Activated CD8-positive, alpha-beta T cell treated with anti-CD3 and anti-CD28 coated beads for 36 hours (primary cell): ENCODE results near the gene S100PBP. TPM values are rescaled to one million over a fixed set of nuclear protein-coding genes. Genes with fewer than 3 reads are reported as not detected.

Experiments used
- ATAC-seq: fragments of 200-7000 bp; cut with Tn5 transposase; one replicate; pipeline ENCODE4 v1.10.0; 2021; ENCODE audit warnings: mild to moderate bottlenecking, moderate library complexity
- CTCF ChIA-PET: fragments of 350-600 bp; sonication (Branson Sonifier 250); formaldehyde crosslinking; loops from one replicate; lab custom pipeline; 2021; ENCODE audit warnings: antibody characterized with exemption; lab: Charles Lee
- POLR2A ChIA-PET: fragments of 350-600 bp; sonication (Branson Sonifier 250); formaldehyde crosslinking; loops from one replicate; lab custom pipeline; 2021; ENCODE audit warnings: antibody characterized with exemption; lab: Charles Lee
- DNase-seq: peaks from one replicate; pipeline ENCODE4 v3.0.0-alpha.2; 2020
- H3K27ac Mint-ChIP-seq: one replicate; pipeline ENCODE4 v1.8.0; 2021; ENCODE audit warnings: mild to moderate bottlenecking, mixed read lengths
- H3K27me3 Mint-ChIP-seq: one replicate; pipeline ENCODE4 v1.8.0; 2021; ENCODE audit warnings: mixed read lengths
- H3K36me3 Mint-ChIP-seq: one replicate; pipeline ENCODE4 v1.8.0; 2021; ENCODE audit warnings: low read depth, mixed read lengths
- H3K4me1 Mint-ChIP-seq: one replicate; pipeline ENCODE4 v1.8.0; 2021; ENCODE audit warnings: low read depth, mixed read lengths
- H3K4me3 Mint-ChIP-seq: one replicate; pipeline ENCODE4 v1.8.0; 2021; ENCODE audit warnings: mild to moderate bottlenecking, moderate library complexity, mixed read lengths
- H3K9me3 Mint-ChIP-seq: one replicate; pipeline ENCODE4 v1.8.0; 2021; ENCODE audit warnings: mixed read lengths
- CTCF ChIP-seq: fragments of 200-600 bp; IDR thresholded peaks from one replicate; pipeline ENCODE4 v1.8.0; 2022; ENCODE audit warnings: antibody characterized with exemption, mild to moderate bottlenecking
- intact Hi-C: fragments of 100-400 bp; cut with micrococcal nuclease; formaldehyde crosslinking; loops from one replicate; pipeline ENCODE4 v1.10.0; 2022
- total RNA-seq, 2 experiments: library from RNA; stranded (reverse); gene quantifications; one replicate each; pipeline ENCODE4 v1.2.3, GENCODE V29; 2021

The S100PBP gene
- total RNA-seq, 2 experiments from 2014 or later: 25.7 to 27.3 TPM

- Mint-ChIP-seq H3K4me1 (peaks cover 8% of the 10 kb centered on the region), H3K27me3 (peaks cover 43% of the 10 kb centered on the region), H3K9me3 (no peaks in the 10 kb centered on the region), H3K36me3 (no peaks in the 10 kb centered on the region), H3K27ac (no peak overlapping the region), H3K4me3 (no peak overlapping the region)
- no peak for TF ChIP-seq CTCF
- intact Hi-C loops: loop anchor here (5.0 kb wide), 1 partner anchor 159 kb away; no protein-coding TSS in a partner anchor
- ChIA-PET POLR2A (interaction anchor here (1.2 kb wide), 1 partner anchor 16 kb away, joined by 3 read pairs; no protein-coding TSS in a partner anchor), CTCF (interaction anchor here (0.9 to 3.4 kb wide), 20 partner anchors 9 to 247 kb away, joined by 3 to 47 read pairs (median 5); partner anchors contain the start of genes AZIN2 and HPCA)
- DNase-seq (no peak), ATAC-seq (no peak)
These were observed 54.1 kb downstream of the S100PBP start for GRCh38 chr1:32871364-32872191.

GRCh38 chr1:32872192-32872460, 54.7 kb downstream of the S100PBP start:
- Mint-ChIP-seq H3K4me1 (peaks cover 8% of the 10 kb centered on the region), H3K9me3 (no peaks in the 10 kb centered on the region), H3K27me3 (peaks cover 43% of the 10 kb centered on the region), H3K4me3 (no peak overlapping the region), H3K36me3 (no peaks in the 10 kb centered on the region), H3K27ac (no peak overlapping the region)
- DNase-seq: no peak
- intact Hi-C loops: loop anchor here (5.0 kb wide), 1 partner anchor 160 kb away; no protein-coding TSS in a partner anchor
- ChIA-PET CTCF (interaction anchor here (0.9 to 3.4 kb wide), 21 partner anchors 8 to 247 kb away, joined by 3 to 47 read pairs (median 5); partner anchors contain the start of genes AZIN2 and HPCA), POLR2A (interaction anchor here (1.2 kb wide), 1 partner anchor 15 kb away, joined by 3 read pairs; no protein-coding TSS in a partner anchor)
- TF ChIP-seq CTCF: no peak
- ATAC-seq: no peak

- ATAC-seq (no peak), DNase-seq (no peak)
- Mint-ChIP-seq H3K9me3 (no peaks in the 10 kb centered on the region), H3K36me3 (no peaks in the 10 kb centered on the region), H3K4me1 (peaks cover 8% of the 10 kb centered on the region), H3K27me3 (peaks cover 51% of the 10 kb centered on the region), H3K4me3 (no peak overlapping the region), H3K27ac (no peak overlapping the region)
- TF ChIP-seq CTCF: no peak
- ChIA-PET CTCF (interaction anchor here (0.6 to 3.4 kb wide), 20 partner anchors 9 to 237 kb away, joined by 3 to 47 read pairs (median 4); partner anchors contain the start of genes HPCA, RNF19B and SYNC), POLR2A (no interaction called here)
- intact Hi-C loops: loop anchor here (5.0 kb wide), 1 partner anchor 161 kb away; no protein-coding TSS in a partner anchor
These were observed 56.0 kb downstream of the S100PBP start for GRCh38 chr1:32873484-32873883.

GRCh38 chr1:32874860-32875752, 57.7 kb downstream of the S100PBP start:
- no peaks in the 10 kb centered on the region for H3K36me3 Mint-ChIP-seq
- no peak for TF ChIP-seq CTCF
- peaks cover 40% of the 10 kb centered on the region for H3K27me3 Mint-ChIP-seq
- H3K9me3 Mint-ChIP-seq: no peaks in the 10 kb centered on the region
- no peak for ATAC-seq
- POLR2A ChIA-PET: interaction anchor here (0.7 to 1.6 kb wide), 3 partner anchors 10 to 103 kb away, joined by 3 read pairs; no protein-coding TSS in a partner anchor
- CTCF ChIA-PET: interaction anchor here (0.9 to 3.6 kb wide), 19 partner anchors 8 to 378 kb away, joined by 3 to 31 read pairs (median 5); partner anchors contain the start of gene HPCA
- no peak for DNase-seq
- peaks cover 8% of the 10 kb centered on the region for H3K4me1 Mint-ChIP-seq
- no peak overlapping the region for H3K27ac Mint-ChIP-seq
- H3K4me3 Mint-ChIP-seq: no peak overlapping the region
- intact Hi-C loops: loop anchor here (5.0 kb wide), 1 partner anchor 163 kb away; no protein-coding TSS in a partner anchor
